HFFc6 (cell line): ENCODE measurements around the gene DNAAF3. TPM values are rescaled to one million over a fixed set of nuclear protein-coding genes. Genes with fewer than 3 reads are reported as not detected.
"Not testable (repeated sequence)": the region's sequence is repeated elsewhere in the genome, so short reads cannot be mapped to it uniquely, and the experiment has no call there.

ENCODE experiments used
- DNase-seq: peaks from one replicate; pipeline ENCODE4 v3.0.0-alpha.2; 2018
- H3K27ac Mint-ChIP-seq: 2 replicates; pipeline ENCODE4 v1.8.0; 2020; ENCODE audit warnings: mild to moderate bottlenecking, mixed read lengths
- H3K27me3 Mint-ChIP-seq: 2 replicates; pipeline ENCODE4 v1.8.0; 2021; ENCODE audit warnings: mild to moderate bottlenecking, moderate library complexity, mixed read lengths; ENCODE audit not compliant: insufficient read depth
- H3K36me3 Mint-ChIP-seq: 2 replicates; pipeline ENCODE4 v1.8.0; 2021; ENCODE audit warnings: low read depth, mixed read lengths
- H3K4me1 Mint-ChIP-seq: 2 replicates; pipeline ENCODE4 v1.8.0; 2020; ENCODE audit warnings: low read depth, mixed read lengths
- H3K4me3 Mint-ChIP-seq: 2 replicates; pipeline ENCODE4 v1.8.0; 2020; ENCODE audit warnings: mild to moderate bottlenecking, moderate library complexity, mixed read lengths
- H3K9me3 Mint-ChIP-seq: 2 replicates; pipeline ENCODE4 v1.8.0; 2020; ENCODE audit warnings: mild to moderate bottlenecking, mixed read lengths
- CTCF ChIP-seq: fragments of 200-600 bp; sonication (generic); IDR thresholded peaks from 2 replicates; pipeline ENCODE4 v1.5.0; 2021; ENCODE audit warnings: antibody characterized with exemption, mild to moderate bottlenecking
- total RNA-seq, 6 experiments: library from RNA; stranded (reverse); fragmentation: NEBNext Ultra II Directional; extraction: Animal tissue kit (Norgen Biotek cat#: 25700); gene quantifications; 2 replicates in 1 of 6; 3 replicates in 5 of 6; pipeline ENCODE4 v1.2.3, GENCODE V29; 2021

Gene DNAAF3
- total RNA-seq, 6 experiments from 2014 or later, result 0.20 to 1.1 (median 0.72) TPM

- Mint-ChIP-seq H3K4me1 (peaks cover 43% of the 10 kb centered on the region), H3K36me3 (peaks cover 4% of the 10 kb centered on the region; the same call in 1 of the 2 replicates), H3K27ac (0 out of 2 replicates have a peak overlapping the region, but pooled peaks have one; percentile 91), H3K4me3 (peak overlapping the region; percentile 91), H3K27me3 (peaks cover 5% of the 10 kb centered on the region; the same call in 1 of the 2 replicates), H3K9me3 (no peaks in the 10 kb centered on the region)
- no peak for TF ChIP-seq CTCF
- DNase-seq, result no peak
Measured at GRCh38 chr19:55174425-55175116, 8.2 kb upstream of the DNAAF3 start.

GRCh38 chr19:55173714-55174409, 7.4 kb upstream of the DNAAF3 start:
- Mint-ChIP-seq H3K9me3 (no peaks in the 10 kb centered on the region), H3K4me3 (peak overlapping the region; percentile 91), H3K27me3 (peaks cover 6% of the 10 kb centered on the region), H3K4me1 (peaks cover 36% of the 10 kb centered on the region), H3K36me3 (peaks cover 4% of the 10 kb centered on the region; the same call in 1 of the 2 replicates), H3K27ac (peak overlapping the region; percentile 91)
- TF ChIP-seq CTCF, result 0 out of 2 replicates have a peak, but pooled peaks have one; percentile 11
- DNase-seq, result peak; percentile 81

GRCh38 chr19:55173186-55173713, 6.8 kb upstream of the DNAAF3 start:
- Mint-ChIP-seq H3K4me3 (peak overlapping the region; percentile 91), H3K9me3 (no peaks in the 10 kb centered on the region), H3K27ac (peak overlapping the region; percentile 91), H3K27me3 (peaks cover 4% of the 10 kb centered on the region), H3K36me3 (peaks cover 4% of the 10 kb centered on the region; the same call in 1 of the 2 replicates), H3K4me1 (peaks cover 30% of the 10 kb centered on the region)
- no peak for TF ChIP-seq CTCF
- no peak for DNase-seq

GRCh38 chr19:55172741-55173140, 6.3 kb upstream of the DNAAF3 start:
- TF ChIP-seq CTCF, result peak; percentile 64
- H3K4me1 Mint-ChIP-seq, result peaks cover 28% of the 10 kb centered on the region
- peak; percentile 86 for DNase-seq
- peak overlapping the region; percentile 91 for H3K4me3 Mint-ChIP-seq
- peaks cover 4% of the 10 kb centered on the region for H3K27me3 Mint-ChIP-seq
- H3K36me3 Mint-ChIP-seq, result peaks cover 4% of the 10 kb centered on the region; the same call in 1 of the 2 replicates
- peak overlapping the region; percentile 91 for H3K27ac Mint-ChIP-seq
- H3K9me3 Mint-ChIP-seq, result no peaks in the 10 kb centered on the region

DNA sequence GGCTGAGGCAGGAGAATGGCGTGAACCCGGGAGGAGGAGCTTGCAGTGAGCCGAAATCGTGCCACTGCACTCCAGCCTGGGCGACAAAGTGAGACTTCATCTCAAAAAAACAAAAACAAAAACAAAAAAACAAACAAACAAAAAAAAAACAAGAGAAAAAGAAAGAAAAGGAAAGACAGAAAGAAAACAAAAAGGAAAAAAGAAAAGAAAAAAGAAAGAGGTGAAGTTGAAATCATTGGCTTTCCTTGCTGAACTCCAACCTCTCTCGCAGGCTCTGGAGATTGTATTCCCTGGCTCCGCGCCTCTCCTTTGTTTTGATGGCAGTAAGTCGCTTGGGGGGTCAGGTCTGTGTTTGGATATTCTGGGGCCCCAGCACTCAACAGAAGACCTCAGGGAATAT, 5.9 kb upstream of the DNAAF3 start:
- not testable (repeated sequence) for H3K36me3 Mint-ChIP-seq, H3K9me3 Mint-ChIP-seq, DNase-seq, H3K27me3 Mint-ChIP-seq
- H3K27ac Mint-ChIP-seq, result peak overlapping the region; percentile 91
- peak overlapping the region; percentile 91 for H3K4me3 Mint-ChIP-seq
- peaks cover 28% of the 10 kb centered on the region for H3K4me1 Mint-ChIP-seq

GRCh38 chr19:55171440-55171839, 5.0 kb upstream of the DNAAF3 start:
- H3K9me3 Mint-ChIP-seq, result no peaks in the 10 kb centered on the region
- no peak for DNase-seq
- TF ChIP-seq CTCF, result no peak
- H3K4me3 Mint-ChIP-seq, result peak overlapping the region; percentile 57
- peaks cover 28% of the 10 kb centered on the region for H3K4me1 Mint-ChIP-seq
- 0 out of 2 replicates have a peak overlapping the region, but pooled peaks have one; percentile 31 for H3K27ac Mint-ChIP-seq
- H3K36me3 Mint-ChIP-seq, result peaks cover 4% of the 10 kb centered on the region; the same call in 1 of the 2 replicates
- peaks cover 7% of the 10 kb centered on the region for H3K27me3 Mint-ChIP-seq
